ENCODE results near the gene GNAZ. TPM values are rescaled to one million over a fixed set of nuclear protein-coding genes. Genes with fewer than 3 reads are reported as not detected.

The GNAZ gene
- total RNA-seq, 4 donors from 2014 or later = 2.7 to 14.7 (median 7.8) TPM

GRCh38 chr22:23123804-23124254, 53.5 kb downstream of the GNAZ start:
- in situ Hi-C loops (cut with MboI; ENCODE audit: low pct_ligation_motif_present in 1 of 4, low pct_unique_long_range_greater_than_20kb in 1 of 4, low sequenced_read_pairs in 3 of 4) = loop anchor here (5.0 to 10.0 kb wide), 3 partner anchors 159 to 169 kb away; no protein-coding TSS in a partner anchor

DNA sequence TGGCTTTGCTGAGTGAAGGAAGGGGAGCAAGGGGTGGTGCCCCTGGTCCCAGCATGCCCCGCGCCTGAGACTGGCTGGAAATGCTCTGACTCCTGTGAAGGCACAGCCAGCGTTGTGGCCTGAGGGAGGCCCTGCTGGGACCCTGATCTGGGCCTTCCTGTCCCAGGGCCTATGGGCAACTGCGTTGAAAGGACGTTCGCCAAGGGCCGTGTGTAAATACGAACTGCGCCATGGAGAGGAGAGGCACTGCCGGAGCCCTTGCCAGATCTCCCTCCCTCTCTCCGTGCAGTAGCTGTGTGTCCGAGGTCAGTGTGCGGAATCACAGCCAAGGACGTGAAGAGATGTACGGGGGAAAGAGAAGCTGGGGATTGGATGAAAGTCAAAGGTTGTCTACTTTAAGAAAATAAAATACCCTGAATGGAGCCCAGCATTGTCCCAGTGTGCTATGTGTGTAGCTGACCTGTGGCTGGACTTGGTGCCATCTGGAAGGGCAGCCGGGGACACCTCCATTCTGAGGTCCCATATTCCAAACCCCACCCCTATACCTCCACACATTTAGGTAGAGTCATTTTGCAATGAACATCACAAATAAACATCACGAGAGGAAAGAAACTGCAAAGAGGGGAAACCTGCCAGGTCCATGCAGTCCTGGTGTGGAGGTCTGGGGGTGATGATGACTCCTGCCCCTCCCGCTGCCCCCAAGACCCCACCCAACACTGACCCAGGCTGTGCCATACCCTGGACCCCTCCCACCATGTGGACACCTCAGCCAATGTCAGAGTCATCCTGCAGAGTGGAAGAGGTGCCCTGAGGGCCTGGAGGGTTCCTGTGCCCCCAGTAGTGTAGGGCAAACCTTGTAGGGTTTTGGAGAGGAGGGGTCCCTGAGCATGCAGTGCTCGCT, 54.5 kb downstream of the GNAZ start:
- Histone ChIP-seq H3K27ac (no peak overlapping the region), H3K36me3 (no peaks in the 10 kb centered on the region), H3K4me1 (peaks cover 0 to 3% (median 0%) of the 10 kb centered on the region in 4 donors), H3K9me3 (no peaks in the 10 kb centered on the region), H3K27me3 (no peaks in the 10 kb centered on the region), H3K4me3 (no peak overlapping the region)
- intact Hi-C loops (cut with DNase I; ENCODE audit: low total_unique reads) = loop anchor here (5.0 kb wide), 1 partner anchor 538 kb away; no protein-coding TSS in a partner anchor
- in situ Hi-C loops (cut with MboI; ENCODE audit: low pct_ligation_motif_present in 1 of 4, low pct_unique_long_range_greater_than_20kb in 1 of 4, low sequenced_read_pairs in 3 of 4) = loop anchor here (5.0 to 10.0 kb wide), 3 partner anchors 160 to 170 kb away; no protein-coding TSS in a partner anchor
- no peak for DNase-seq
- TF ChIP-seq POLR2AphosphoS5 (IDR thresholded peaks at IDR 0.05) (no peak), POLR2A (IDR thresholded peaks at IDR 0.05) (no peak), EP300 (IDR thresholded peaks at IDR 0.05; ENCODE audit: low read depth) (no peak)
- TF ChIP-seq, protein P1, sequence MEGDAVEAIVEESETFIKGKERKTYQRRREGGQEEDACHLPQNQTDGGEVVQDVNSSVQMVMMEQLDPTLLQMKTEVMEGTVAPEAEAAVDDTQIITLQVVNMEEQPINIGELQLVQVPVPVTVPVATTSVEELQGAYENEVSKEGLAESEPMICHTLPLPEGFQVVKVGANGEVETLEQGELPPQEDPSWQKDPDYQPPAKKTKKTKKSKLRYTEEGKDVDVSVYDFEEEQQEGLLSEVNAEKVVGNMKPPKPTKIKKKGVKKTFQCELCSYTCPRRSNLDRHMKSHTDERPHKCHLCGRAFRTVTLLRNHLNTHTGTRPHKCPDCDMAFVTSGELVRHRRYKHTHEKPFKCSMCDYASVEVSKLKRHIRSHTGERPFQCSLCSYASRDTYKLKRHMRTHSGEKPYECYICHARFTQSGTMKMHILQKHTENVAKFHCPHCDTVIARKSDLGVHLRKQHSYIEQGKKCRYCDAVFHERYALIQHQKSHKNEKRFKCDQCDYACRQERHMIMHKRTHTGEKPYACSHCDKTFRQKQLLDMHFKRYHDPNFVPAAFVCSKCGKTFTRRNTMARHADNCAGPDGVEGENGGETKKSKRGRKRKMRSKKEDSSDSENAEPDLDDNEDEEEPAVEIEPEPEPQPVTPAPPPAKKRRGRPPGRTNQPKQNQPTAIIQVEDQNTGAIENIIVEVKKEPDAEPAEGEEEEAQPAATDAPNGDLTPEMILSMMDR (IDR thresholded peaks at IDR 0.05) = no peak
- 64 to 77% methylated on average over 12 to 19 of the region's 19 CpGs for WGBS, 2 donors (ENCODE audit: low coverage in 1 of 2)

More at GRCh38 chr22:23123804-23124254, 53.5 kb downstream of the GNAZ start:
- WGBS, 2 donors (ENCODE audit: low coverage in 1 of 2) = 76 to 85% methylated on average over 4 to 7 of the region's 9 CpGs
- Histone ChIP-seq H3K9me3 (no peaks in the 10 kb centered on the region), H3K4me1 (peaks cover 0 to 3% (median 0%) of the 10 kb centered on the region in 4 donors), H3K27me3 (no peaks in the 10 kb centered on the region), H3K4me3 (no peak overlapping the region), H3K36me3 (no peaks in the 10 kb centered on the region), H3K27ac (no peak overlapping the region)
- DNase-seq = no peak
- TF ChIP-seq POLR2A (IDR thresholded peaks at IDR 0.05) (no peak), POLR2AphosphoS5 (IDR thresholded peaks at IDR 0.05) (no peak), EP300 (IDR thresholded peaks at IDR 0.05; ENCODE audit: low read depth) (no peak)
- TF ChIP-seq, protein P1 (IDR thresholded peaks at IDR 0.05) = no peak
- intact Hi-C loops (cut with DNase I; ENCODE audit: low total_unique reads) = no loop called here

- in situ Hi-C loops (cut with MboI; ENCODE audit: low pct_ligation_motif_present in 1 of 4, low pct_unique_long_range_greater_than_20kb in 1 of 4, low sequenced_read_pairs in 3 of 4) (loop anchor here in 2 of 4 donors (10.0 kb wide), 2 partner anchors 161 to 171 kb away; no protein-coding TSS in a partner anchor), intact Hi-C loops (cut with DNase I; ENCODE audit: low total_unique reads) (loop anchor here (5.0 kb wide), 1 partner anchor 538 kb away; no protein-coding TSS in a partner anchor)
- no peak overlapping the region for H3K27ac ChIP-seq
- no peak for DNase-seq
- no peaks in the 10 kb centered on the region for H3K36me3 ChIP-seq
- H3K9me3 ChIP-seq = no peaks in the 10 kb centered on the region
- WGBS, 2 donors (ENCODE audit: low coverage in 1 of 2) = 82 to 90% methylated on average over 2 to 18 of the region's 18 CpGs
- TF ChIP-seq POLR2AphosphoS5 (IDR thresholded peaks at IDR 0.05) = no peak
- TF ChIP-seq, protein P1 (IDR thresholded peaks at IDR 0.05) = no peak
- no peak for TF ChIP-seq EP300 (IDR thresholded peaks at IDR 0.05; ENCODE audit: low read depth)
- TF ChIP-seq POLR2A (IDR thresholded peaks at IDR 0.05) = no peak
- H3K4me1 ChIP-seq = peaks cover 0 to 3% (median 0%) of the 10 kb centered on the region in 4 donors
- no peak overlapping the region for H3K4me3 ChIP-seq
- H3K27me3 ChIP-seq = no peaks in the 10 kb centered on the region
Measured at GRCh38 chr22:23125512-23126103, 55.3 kb downstream of the GNAZ start.

Measured in transverse colon (tissue), 4 donors.